Measurements from ENCODE around the gene PRSS56.

The PRSS56 gene

GRCh38 chr2:232574674-232575403, 54.7 kb downstream of the PRSS56 start:
- DNase-seq: no peak

All from activated naive CD4-positive, alpha-beta T cell (primary cell).